Parathyroid adenoma (tissue), 2 donors: ENCODE data around the gene TMEM150B.

Experiments used
- H2AFZ ChIP-seq: fragments of 300-600 bp; sonication (generic); one replicate; pipeline ENCODE4 v1.7.0; 2017; ENCODE audit warnings: antibody characterized with exemption, mild to moderate bottlenecking
- H3K27ac ChIP-seq: fragments of 300-600 bp; sonication (generic); one replicate; pipeline ENCODE4 v1.7.0; 2017
- H3K27me3 ChIP-seq: fragments of 300-600 bp; sonication (generic); one replicate; pipeline ENCODE4 v1.7.0; 2017; ENCODE audit warnings: low read length; ENCODE audit not compliant: control insufficient read depth, insufficient read depth
- H3K36me3 ChIP-seq: fragments of 300-600 bp; sonication (generic); one replicate; pipeline ENCODE4 v1.7.0; 2017; ENCODE audit warnings: low read length; ENCODE audit not compliant: control insufficient read depth, insufficient read depth
- H3K4me1 ChIP-seq: fragments of 300-600 bp; sonication (generic); one replicate; pipeline ENCODE4 v1.7.0; 2017; ENCODE audit warnings: control low read depth
- H3K4me2 ChIP-seq: fragments of 300-600 bp; sonication (generic); one replicate; pipeline ENCODE4 v1.7.0; 2017; ENCODE audit warnings: low read length
- H3K4me3 ChIP-seq: fragments of 300-600 bp; sonication (generic); one replicate; pipeline ENCODE4 v1.7.0; 2017; ENCODE audit warnings: low read depth, low read length
- H3K79me2 ChIP-seq: fragments of 300-600 bp; sonication (generic); one replicate; pipeline ENCODE4 v1.7.0; 2017; ENCODE audit warnings: control low read depth
- H3K9ac ChIP-seq: fragments of 300-600 bp; sonication (generic); one replicate; pipeline ENCODE4 v1.7.0; 2017; ENCODE audit warnings: mild to moderate bottlenecking
- H3K9me3 ChIP-seq: fragments of 300-600 bp; sonication (generic); one replicate; pipeline ENCODE4 v1.7.0; 2017; ENCODE audit warnings: low read length; ENCODE audit not compliant: control insufficient read depth
- CTCF ChIP-seq: fragments of 300-600 bp; sonication (generic); IDR thresholded peaks from one replicate; pipeline ENCODE4 v1.7.0; 2017; ENCODE audit warnings: antibody characterized with exemption, mild to moderate bottlenecking
- donor health status: primary hyperparathyroidism.

The TMEM150B gene

GRCh38 chr19:55279770-55280643 is 45.1 kb downstream of the TMEM150B start, which contains the start of gene HSPBP1:
HSPBP1 (minus strand) TSS chr19:55280110; CDS start chr19:55279608, 502 bp downstream.
- H2AFZ ChIP-seq: peak within 1 kb of the TSS; percentile 85
- peak within 1 kb of the TSS; percentile 23 for H3K9ac ChIP-seq
- no peaks in the 10 kb centered on the region for H3K27me3 ChIP-seq
- H3K27ac ChIP-seq: peak within 1 kb of the TSS; percentile 79
- peak within 1 kb of the TSS; percentile 76 for H3K4me2 ChIP-seq
- H3K79me2 ChIP-seq: no peaks in the 10 kb centered on the region
- TF ChIP-seq CTCF: no peak
- H3K9me3 ChIP-seq: no peaks in the 10 kb centered on the region
- no peaks in the 10 kb centered on the region for H3K36me3 ChIP-seq
- H3K4me1 ChIP-seq: peaks cover 11% of the 10 kb centered on the region
- peak within 1 kb of the TSS; percentile 69 for H3K4me3 ChIP-seq

- H3K4me1 ChIP-seq: peaks cover 11% of the 10 kb centered on the region
- peak overlapping the region; percentile 85 for H2AFZ ChIP-seq
- H3K9ac ChIP-seq: no peak overlapping the region
- H3K9me3 ChIP-seq: no peaks in the 10 kb centered on the region
- H3K79me2 ChIP-seq: no peaks in the 10 kb centered on the region
- no peaks in the 10 kb centered on the region for H3K36me3 ChIP-seq
- H3K27ac ChIP-seq: peak overlapping the region; percentile 79
- H3K4me3 ChIP-seq: peak overlapping the region; percentile 69
- H3K4me2 ChIP-seq: peak overlapping the region; percentile 76
- H3K27me3 ChIP-seq: no peaks in the 10 kb centered on the region
- no peak for TF ChIP-seq CTCF
These were observed 45.8 kb downstream of the TMEM150B start for GRCh38 chr19:55279340-55279739.

- no peaks in the 10 kb centered on the region for H3K27me3 ChIP-seq
- peak overlapping the region; percentile 76 for H3K4me2 ChIP-seq
- no peak overlapping the region for H3K4me3 ChIP-seq
- H3K4me1 ChIP-seq: peaks cover 11% of the 10 kb centered on the region
- no peak overlapping the region for H3K9ac ChIP-seq
- H2AFZ ChIP-seq: no peak overlapping the region
- H3K36me3 ChIP-seq: no peaks in the 10 kb centered on the region
- no peak overlapping the region for H3K27ac ChIP-seq
- no peaks in the 10 kb centered on the region for H3K79me2 ChIP-seq
- H3K9me3 ChIP-seq: no peaks in the 10 kb centered on the region
- no peak for TF ChIP-seq CTCF
These were observed 46.6 kb downstream of the TMEM150B start for GRCh38 chr19:55278391-55279135.

GRCh38 chr19:55277494-55277893 is 47.6 kb downstream of the TMEM150B start:
- H2AFZ ChIP-seq: no peak overlapping the region
- H3K36me3 ChIP-seq: no peaks in the 10 kb centered on the region
- H3K79me2 ChIP-seq: no peaks in the 10 kb centered on the region
- H3K4me2 ChIP-seq: no peak overlapping the region
- H3K4me1 ChIP-seq: peaks cover 11% of the 10 kb centered on the region
- no peak overlapping the region for H3K27ac ChIP-seq
- no peak overlapping the region for H3K4me3 ChIP-seq
- no peaks in the 10 kb centered on the region for H3K27me3 ChIP-seq
- no peak for TF ChIP-seq CTCF
- no peak overlapping the region for H3K9ac ChIP-seq
- H3K9me3 ChIP-seq: no peaks in the 10 kb centered on the region
